Suprapubic skin (tissue), 4 donors: ENCODE data around the gene CNR2.

Experiments
- CTCF ChIP-seq, 2 donors: fragments of 200-600 bp in 1 of 2; fragments of 450-650 bp in 1 of 2; sonication (generic) in 1 of 2; IDR thresholded peaks; one replicate each; pipeline ENCODE4 v1.5.1; 2016 to 2019; ENCODE audit warnings: antibody characterized with exemption in 2 of 2, mild to moderate bottlenecking in 1 of 2, moderate library complexity in 1 of 2
- POLR2A ChIP-seq, 2 donors: fragments of 450-650 bp; IDR thresholded peaks; one replicate each; pipeline ENCODE4 v1.6.1; 2017; ENCODE audit warnings: antibody characterized with exemption in 2 of 2, mild to moderate bottlenecking in 2 of 2, moderate library complexity in 2 of 2
- POLR2AphosphoS5 ChIP-seq, 3 donors: sonication (generic); formaldehyde crosslinking; IDR thresholded peaks; one replicate each; pipeline ENCODE4 v1.6.1; 2017; ENCODE audit warnings: antibody characterized with exemption in 3 of 3

DNA sequence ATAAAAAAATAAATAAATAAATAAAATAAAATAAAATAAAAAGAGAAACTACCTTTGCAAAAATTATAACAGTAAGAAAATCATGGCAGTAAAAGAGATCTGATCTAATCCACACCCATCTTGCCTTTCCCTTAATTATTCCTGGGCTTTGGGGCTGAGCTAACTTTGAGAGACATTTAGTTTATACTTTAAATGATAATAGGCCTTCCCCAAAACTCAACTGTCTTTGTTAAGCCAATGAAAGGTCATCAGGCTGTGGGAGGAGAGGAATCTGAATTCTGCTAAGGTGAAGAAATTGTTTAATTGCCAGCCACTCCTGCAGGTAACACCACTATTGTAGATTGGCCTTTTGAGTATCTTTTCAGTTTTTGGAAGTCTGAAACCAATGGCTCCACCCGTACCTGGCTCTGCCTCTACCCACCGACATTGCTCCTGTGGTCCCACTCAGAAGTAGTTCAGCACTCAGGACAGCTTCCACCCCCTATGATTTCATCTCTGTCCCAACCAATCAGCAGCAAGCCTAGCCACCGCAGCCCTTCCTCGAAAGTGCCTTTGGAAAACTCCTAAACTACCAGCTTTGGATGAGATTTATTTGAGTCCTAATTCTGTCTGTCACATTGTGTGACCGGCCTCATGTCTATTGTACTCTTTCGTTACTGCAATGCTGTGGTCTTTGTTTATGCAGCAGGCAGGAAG lies 23.5 kb upstream of the CNR2 start:
- TF ChIP-seq CTCF (IDR thresholded peaks at IDR 0.05) = no peak
- no peak for TF ChIP-seq POLR2AphosphoS5 (IDR thresholded peaks at IDR 0.05)
- TF ChIP-seq POLR2A (IDR thresholded peaks at IDR 0.05) = no peak
